Liver (tissue), 9 donors: ENCODE data around the gene RETN. TPM values are rescaled to one million over a fixed set of nuclear protein-coding genes. Genes with fewer than 3 reads are reported as not detected.

Source experiments
- DNase-seq: peaks from one replicate; pipeline ENCODE4 v3.0.0-alpha.2; 2017; ENCODE audit warnings: low spot score
- H3K27ac ChIP-seq, 2 donors: one replicate each; pipeline ENCODE4 v1.7.0; 2013; ENCODE audit warnings: inconsistent platforms in 2 of 2, low read length in 2 of 2, control low read depth in 1 of 2, low read depth in 1 of 2, mild to moderate bottlenecking in 1 of 2
- H3K27me3 ChIP-seq, 4 donors: one replicate each; pipeline versions ENCODE4 v1.6.1 to v1.7.0; 2013; ENCODE audit warnings: low read length in 3 of 4, inconsistent platforms in 1 of 4, mild to moderate bottlenecking in 1 of 4, moderate library complexity in 1 of 4; ENCODE audit not compliant: control insufficient read depth in 4 of 4, insufficient read depth in 4 of 4
- H3K36me3 ChIP-seq, 4 donors: one replicate each; pipeline versions ENCODE4 v1.6.1 to v1.7.0; 2013; ENCODE audit warnings: low read length in 3 of 4, mild to moderate bottlenecking in 3 of 4, low read depth in 1 of 4, moderate library complexity in 1 of 4; ENCODE audit not compliant: control insufficient read depth in 4 of 4, insufficient read depth in 3 of 4
- H3K4me1 ChIP-seq, 4 donors: one replicate each; pipeline versions ENCODE4 v1.6.1 to v1.7.0; 2013; ENCODE audit warnings: low read length in 3 of 4, mild to moderate bottlenecking in 3 of 4, moderate library complexity in 1 of 4; ENCODE audit not compliant: control insufficient read depth in 4 of 4, insufficient read depth in 4 of 4
- H3K4me3 ChIP-seq, 3 donors: one replicate each; pipeline versions ENCODE4 v1.6.1 to v1.7.0; 2013; ENCODE audit warnings: low read length in 3 of 3, control low read depth in 1 of 3, low read depth in 1 of 3, mild to moderate bottlenecking in 1 of 3
- H3K9ac ChIP-seq, 2 donors: one replicate each; pipeline ENCODE4 v1.7.0; 2013; ENCODE audit warnings: low read length in 2 of 2, mild to moderate bottlenecking in 2 of 2, moderate library complexity in 2 of 2, control low read depth in 1 of 2, low read depth in 1 of 2
- H3K9me3 ChIP-seq, 4 donors: one replicate each; pipeline versions ENCODE4 v1.6.1 to v1.7.0; 2013; ENCODE audit warnings: low read length in 3 of 4; ENCODE audit not compliant: control insufficient read depth in 4 of 4
- ATF3 ChIP-seq: IDR thresholded peaks from 2 replicates; pipeline ENCODE4 v1.6.1; 2016; ENCODE audit warnings: antibody characterized with exemption
- CTCF ChIP-seq: fragments of 150-350 bp; IDR thresholded peaks from 2 replicates; pipeline ENCODE4 v1.5.1; 2017; ENCODE audit warnings: improper control_type of control experiment, low read depth, low read length; ENCODE audit not compliant: missing input control
- EGR1 ChIP-seq, 2 donors: IDR thresholded peaks; 2 replicates each; pipeline ENCODE4 v1.6.1; 2016 to 2018; ENCODE audit warnings: antibody characterized with exemption in 2 of 2, low read depth in 2 of 2
- FOXA2 ChIP-seq: IDR thresholded peaks from 2 replicates; pipeline ENCODE4 v1.6.1; 2016; ENCODE audit warnings: antibody characterized with exemption
- GABPA ChIP-seq, 2 donors: IDR thresholded peaks in 1 of 2; conservative IDR thresholded peaks in 1 of 2; 2 replicates each; pipeline ENCODE4 v1.6.1; 2016; ENCODE audit warnings: antibody characterized with exemption in 2 of 2, mild to moderate bottlenecking in 1 of 2, moderate library complexity in 1 of 2
- HNF4A ChIP-seq, 2 donors: conservative IDR thresholded peaks; 2 replicates each; pipeline ENCODE4 v1.6.1; 2016; ENCODE audit warnings: antibody characterized with exemption in 2 of 2, mild to moderate bottlenecking in 2 of 2
- HNF4G ChIP-seq: IDR thresholded peaks from 2 replicates; pipeline ENCODE4 v1.6.1; 2016; ENCODE audit warnings: antibody characterized with exemption
- JUND ChIP-seq, 2 donors: IDR thresholded peaks; 2 replicates each; pipeline ENCODE4 v1.6.1; 2016; ENCODE audit warnings: antibody characterized with exemption in 2 of 2
- MAX ChIP-seq: IDR thresholded peaks from 2 replicates; pipeline ENCODE4 v1.6.1; 2016; ENCODE audit warnings: antibody characterized with exemption
- NR2F2 ChIP-seq: IDR thresholded peaks from 2 replicates; pipeline ENCODE4 v1.6.1; 2016; ENCODE audit warnings: antibody characterized with exemption
- RAD21 ChIP-seq, 2 donors: IDR thresholded peaks; 2 replicates each; pipeline ENCODE4 v1.6.1; 2016; ENCODE audit warnings: antibody characterized with exemption in 2 of 2, mild to moderate bottlenecking in 2 of 2
- REST ChIP-seq: IDR thresholded peaks from 2 replicates; pipeline ENCODE4 v1.6.1; 2016; ENCODE audit warnings: antibody characterized with exemption, mild to moderate bottlenecking
- SP1 ChIP-seq: IDR thresholded peaks from 2 replicates; pipeline ENCODE4 v1.6.1; 2018; ENCODE audit warnings: antibody characterized with exemption, mild to moderate bottlenecking
- TAF1 ChIP-seq: conservative IDR thresholded peaks from 2 replicates; pipeline ENCODE4 v1.6.1; 2016; ENCODE audit warnings: antibody characterized with exemption, mild to moderate bottlenecking
- YY1 ChIP-seq: IDR thresholded peaks from 2 replicates; pipeline ENCODE4 v1.6.1; 2016; ENCODE audit warnings: antibody characterized with exemption, mild to moderate bottlenecking
- ZBTB33 ChIP-seq: IDR thresholded peaks from 2 replicates; pipeline ENCODE4 v1.6.1; 2016; ENCODE audit warnings: antibody characterized with exemption
- WGBS: extraction: QIAGEN DNeasy Blood & Tissue Kit; methylation state at CpG from one replicate; pipeline ENCODE4 v1.1.7; 2013; 5-methylcytosine and 5-hydroxymethylcytosine counted together
- polyA plus RNA-seq, 2 donors: library from polyadenylated mRNA; stranded (reverse) in 1 of 2; unstranded in 1 of 2; fragments of 200-250 nt in 1 of 2; fragments of >200 nt in 1 of 2; fragmentation: Nextera tagmentation in 1 of 2; extraction: Ambion mirVana in 1 of 2; gene quantifications; one replicate each; pipeline versions ENCODE4 v1.2.1 to v1.2.3, GENCODE V29; 2013 to 2015
- total RNA-seq, 2 donors: library from RNA; depleted of rRNA; stranded (reverse); fragments of >200 nt; gene quantifications; one replicate each; pipeline ENCODE4 v1.2.3, GENCODE V29; 2014
- donor health status: healthy.
- donor health status: healthy.
- donor health status: healthy.
- donor health status: healthy.
- donor health status: healthy.

Gene RETN
- total and polyA plus RNA-seq, 4 donors: 1.9 to 11.5 TPM; not detected in 2

- Histone ChIP-seq H3K27me3 (no peaks in the 10 kb centered on the region), H3K4me3 (no peak overlapping the region), H3K9ac (no peak overlapping the region), H3K36me3 (no peaks in the 10 kb centered on the region), H3K9me3 (no peaks in the 10 kb centered on the region), H3K27ac (no peak overlapping the region), H3K4me1 (peaks cover 1 to 25% (median 15%) of the 10 kb centered on the region in 4 donors)
- no peak for TF ChIP-seq MAX
- no peak for TF ChIP-seq SP1
- no peak for TF ChIP-seq HNF4A (conservative IDR thresholded peaks at IDR 0.05)
- TF ChIP-seq GABPA (IDR thresholded peaks at IDR 0.05 in 1 of 2, conservative IDR thresholded peaks at IDR 0.05 in 1 of 2): no peak
- TF ChIP-seq ATF3: no peak
- TF ChIP-seq YY1: no peak
- no peak for TF ChIP-seq TAF1
- TF ChIP-seq FOXA2: no peak
- TF ChIP-seq RAD21 (IDR thresholded peaks at IDR 0.05): no peak
- DNase-seq: no peak
- WGBS: 90% methylated on average over 12 of the region's 12 CpGs
These were observed 29.9 kb upstream of the RETN start for GRCh38 chr19:7638802-7639465.

- no peak overlapping the region for H3K9ac ChIP-seq
- no peak overlapping the region for H3K27ac ChIP-seq
- peaks cover 1 to 25% (median 15%) of the 10 kb centered on the region in 4 donors for H3K4me1 ChIP-seq
- no peak overlapping the region for H3K4me3 ChIP-seq
- no peaks in the 10 kb centered on the region for H3K9me3 ChIP-seq
- H3K36me3 ChIP-seq: peaks cover 0 to 3% (median 0%) of the 10 kb centered on the region in 4 donors
- DNase-seq: no peak
- 97% methylated on average over 13 of the region's 13 CpGs for WGBS
- TF ChIP-seq ZBTB33: no peak
- TF ChIP-seq MAX: no peak
- TF ChIP-seq FOXA2: no peak
- TF ChIP-seq YY1: no peak
- no peak for TF ChIP-seq ATF3
- TF ChIP-seq REST: no peak
- no peak for TF ChIP-seq JUND (IDR thresholded peaks at IDR 0.05)
- TF ChIP-seq EGR1 (IDR thresholded peaks at IDR 0.05; ENCODE audit: low read depth in 2 of 2): no peak
- no peak for TF ChIP-seq SP1
- TF ChIP-seq NR2F2: no peak
- TF ChIP-seq HNF4G: no peak
- TF ChIP-seq CTCF: no peak
- no peak for TF ChIP-seq GABPA (IDR thresholded peaks at IDR 0.05 in 1 of 2, conservative IDR thresholded peaks at IDR 0.05 in 1 of 2)
- no peak for TF ChIP-seq HNF4A (conservative IDR thresholded peaks at IDR 0.05)
- no peak for TF ChIP-seq TAF1
- H3K27me3 ChIP-seq: no peaks in the 10 kb centered on the region
These were observed 28.9 kb upstream of the RETN start for GRCh38 chr19:7639863-7640348.
